HG02938 (cell line): ENCODE results near the gene SLC30A10.
"Not testable (repeated sequence)": the region's sequence is repeated elsewhere in the genome, so short reads cannot be mapped to it uniquely, and the experiment has no call there.

Source experiments
- ATAC-seq: cut with Tn5 transposase; IDR thresholded peaks from one replicate; pipeline ENCODE4 v1.9.1; 2021; ENCODE audit warnings: mild to moderate bottlenecking, moderate library complexity; ENCODE audit not compliant: unreplicated experiment

Gene SLC30A10

DNA sequence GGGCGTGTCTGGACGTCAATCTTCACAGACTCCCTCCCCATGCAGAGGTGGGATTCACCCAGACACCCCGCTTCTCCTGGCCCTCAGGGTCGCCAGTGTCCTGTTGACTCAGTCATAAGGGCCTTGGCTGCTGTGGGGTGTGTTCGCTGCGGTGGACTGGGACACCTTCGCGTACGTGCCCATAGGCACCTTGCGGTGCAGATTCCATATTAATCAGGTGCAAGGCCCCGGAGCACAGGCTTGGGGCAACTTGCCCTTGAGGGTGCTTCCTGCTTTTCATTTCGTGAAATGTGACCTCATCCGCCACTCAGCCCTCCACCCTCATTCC lies 398 bp upstream of the SLC30A10 start:
- ATAC-seq = no peak

DNA sequence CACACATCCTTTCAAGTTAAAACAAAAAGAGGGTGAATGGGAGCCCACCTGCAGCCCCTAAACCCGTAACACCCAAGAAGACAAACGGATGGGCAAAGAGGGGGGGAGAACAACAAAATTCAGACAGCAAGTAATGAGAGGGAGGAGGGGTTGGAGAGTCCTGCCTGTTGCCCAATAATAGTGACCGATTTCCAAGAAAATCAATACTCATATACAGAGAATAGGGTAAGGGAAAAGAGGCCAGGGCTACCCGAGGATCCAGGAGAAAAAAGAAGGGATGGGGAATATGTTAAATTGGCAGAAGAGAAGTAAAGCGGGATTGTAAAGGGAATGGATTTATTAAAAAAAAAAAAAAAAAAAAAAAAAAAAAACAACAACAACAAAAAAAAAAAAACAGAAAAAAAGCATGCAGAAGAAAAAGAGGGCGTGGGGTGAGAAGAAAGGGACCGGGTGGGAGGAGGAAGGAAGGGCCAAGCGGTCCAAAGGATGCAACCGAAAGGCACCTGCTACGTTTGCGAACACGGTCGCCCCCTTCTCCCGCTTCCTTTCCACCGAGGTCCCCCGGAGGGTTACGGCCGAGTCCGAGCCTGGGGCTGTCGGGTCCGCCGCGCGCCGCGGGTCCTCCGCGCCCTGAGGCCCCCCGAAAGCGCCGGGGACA lies 930 bp downstream of the SLC30A10 start:
- peak; percentile 15 for ATAC-seq

DNA sequence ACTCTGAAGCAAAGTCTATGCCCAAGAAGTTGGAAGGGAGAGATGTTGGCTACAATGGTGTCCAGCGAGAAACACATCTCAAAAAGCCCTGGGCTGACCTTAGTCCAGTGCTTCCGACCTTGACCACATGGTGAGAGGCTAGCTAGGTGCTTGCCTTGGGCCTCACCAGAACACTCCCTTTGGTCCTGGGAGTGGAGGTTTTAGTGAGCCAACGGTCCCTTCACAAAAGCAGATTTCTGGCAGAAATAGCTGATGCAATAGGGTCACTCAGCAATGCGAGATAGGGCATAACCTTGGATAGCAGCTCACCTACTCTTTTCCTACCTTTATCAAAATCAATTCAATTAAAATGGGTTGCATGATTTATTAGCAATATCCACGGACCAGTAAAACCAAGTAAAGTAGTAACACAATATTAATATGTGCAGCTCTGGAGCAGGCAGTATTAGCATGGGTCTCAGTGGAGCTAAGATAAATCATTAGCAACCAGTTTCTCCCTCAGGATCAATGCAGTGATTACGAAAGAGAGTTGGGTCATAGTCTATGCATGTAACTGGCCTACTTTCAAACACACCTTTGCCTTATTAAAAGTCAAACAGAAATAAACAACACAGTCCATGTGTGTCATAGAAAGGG lies 1.9 kb downstream of the SLC30A10 start:
- ATAC-seq = no peak

DNA sequence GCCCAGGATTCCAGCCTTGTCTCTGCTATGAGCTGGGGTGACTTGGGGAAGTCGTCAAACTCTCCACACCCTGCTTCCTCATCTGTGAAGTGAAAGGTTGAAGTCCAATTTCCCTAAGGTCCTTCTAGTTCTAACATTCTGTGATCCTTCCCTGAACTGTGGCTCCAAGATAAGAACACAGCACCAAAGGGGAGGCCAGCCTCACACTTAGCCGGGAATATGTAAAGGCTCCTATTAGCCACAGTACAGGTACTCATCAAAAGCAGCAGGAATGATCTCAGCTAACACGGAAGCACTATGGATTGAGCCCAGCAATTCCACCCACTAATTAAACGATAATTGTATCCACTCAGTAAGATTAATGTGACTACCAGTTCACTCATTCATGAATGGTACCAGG lies 4.0 kb downstream of the SLC30A10 start:
- ATAC-seq = no peak

DNA sequence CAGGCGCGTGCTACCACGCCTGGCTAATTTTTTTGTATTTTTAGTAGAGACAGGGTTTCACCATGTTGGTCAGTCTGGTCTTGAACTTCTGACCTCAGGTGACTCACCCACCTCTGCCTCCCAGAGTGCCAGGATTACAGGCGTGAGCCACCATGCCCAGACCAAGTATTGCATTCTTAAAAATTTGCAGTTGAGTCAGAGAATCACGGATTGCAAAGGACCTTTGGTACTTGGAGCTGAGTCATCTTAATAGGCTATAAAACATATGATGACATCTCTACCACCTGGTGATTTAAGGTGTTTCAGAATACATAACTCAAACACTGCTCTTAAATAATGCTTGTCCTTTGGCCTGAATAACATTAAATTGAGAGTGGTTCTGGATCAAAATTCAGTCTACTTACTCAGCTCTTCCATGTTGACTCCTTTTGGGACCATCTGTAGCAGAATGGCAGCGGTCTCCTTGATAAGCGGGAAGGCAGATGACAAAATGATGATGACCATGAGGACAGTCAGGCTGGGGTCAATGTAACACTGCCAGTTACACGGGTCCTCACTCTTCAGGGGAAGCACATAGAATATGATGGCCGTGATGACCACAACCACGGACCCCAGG lies 10.4 kb downstream of the SLC30A10 start:
- no peak for ATAC-seq

DNA sequence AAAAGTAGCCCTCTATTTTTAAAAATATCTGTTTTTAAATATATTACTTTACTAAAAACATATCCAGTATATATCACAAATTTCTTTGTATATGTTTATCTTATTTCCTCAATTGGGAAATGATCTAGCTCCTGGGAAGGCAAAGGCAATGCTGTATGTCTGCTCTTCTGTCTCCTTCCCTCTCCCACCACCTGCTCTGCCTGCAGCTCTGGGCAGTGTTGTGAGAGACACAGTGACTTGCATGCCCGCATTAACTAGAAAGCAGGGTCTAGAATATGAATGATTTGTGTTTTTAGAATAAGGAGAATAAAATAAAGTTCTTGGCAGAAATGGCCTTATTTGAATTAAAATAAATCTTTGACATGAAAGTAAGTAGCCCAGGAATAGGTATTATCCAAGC lies 11.1 kb downstream of the SLC30A10 start:
- ATAC-seq = no peak

DNA sequence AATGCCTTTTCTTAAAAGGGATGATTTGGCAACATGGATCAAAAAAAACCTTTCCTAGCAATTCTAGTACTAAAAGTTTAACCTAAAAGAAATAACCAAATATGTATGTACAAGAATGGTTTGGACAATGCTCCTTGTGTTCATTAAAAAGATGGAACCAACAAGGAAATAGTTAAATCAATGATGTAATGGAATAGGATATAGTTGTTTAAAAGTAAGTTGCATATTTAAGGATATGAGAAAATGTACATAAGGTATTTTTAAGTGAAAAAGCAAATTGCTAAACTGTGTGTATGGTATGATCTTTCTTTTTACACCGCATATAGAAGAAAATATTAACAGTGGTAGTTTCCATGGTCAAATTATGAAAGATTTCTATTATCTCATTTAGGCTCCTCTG lies 12.1 kb downstream of the SLC30A10 start:
- no peak for ATAC-seq

DNA sequence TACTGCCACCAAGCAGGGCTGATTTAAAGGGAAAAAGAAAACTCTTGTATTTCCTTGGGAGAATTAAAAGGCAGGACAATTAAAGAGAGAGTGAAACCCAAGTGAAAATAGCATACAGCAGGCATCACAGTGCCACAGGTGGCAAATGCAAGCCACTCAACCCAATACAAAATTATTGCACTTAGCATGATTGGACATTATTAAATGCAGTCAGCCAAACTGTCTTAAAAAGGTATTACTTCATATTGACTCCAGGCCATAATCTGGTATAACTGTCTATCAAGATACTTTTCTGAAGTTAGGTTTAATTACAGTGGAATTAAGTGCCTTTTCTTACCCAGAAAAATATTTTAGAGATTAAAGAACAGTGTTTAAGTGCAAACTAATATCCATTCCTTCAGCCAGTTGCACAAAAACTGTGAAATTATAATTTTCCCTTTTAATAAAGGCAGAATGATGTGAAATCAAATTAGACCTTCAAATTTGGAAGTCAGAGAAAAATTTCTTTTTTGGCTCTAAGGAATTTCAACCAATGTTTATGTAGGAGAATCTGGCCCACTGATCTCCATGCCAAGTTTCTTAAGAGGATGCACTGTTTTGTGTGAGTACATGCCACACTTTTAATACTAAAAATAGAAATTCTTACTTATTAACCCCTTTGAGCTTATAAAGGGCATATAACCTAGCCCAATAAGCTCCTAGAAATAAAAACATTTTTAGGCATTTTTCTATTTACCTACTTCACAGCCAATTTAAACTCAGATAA lies 15.2 kb downstream of the SLC30A10 start:
- ATAC-seq = no peak

DNA sequence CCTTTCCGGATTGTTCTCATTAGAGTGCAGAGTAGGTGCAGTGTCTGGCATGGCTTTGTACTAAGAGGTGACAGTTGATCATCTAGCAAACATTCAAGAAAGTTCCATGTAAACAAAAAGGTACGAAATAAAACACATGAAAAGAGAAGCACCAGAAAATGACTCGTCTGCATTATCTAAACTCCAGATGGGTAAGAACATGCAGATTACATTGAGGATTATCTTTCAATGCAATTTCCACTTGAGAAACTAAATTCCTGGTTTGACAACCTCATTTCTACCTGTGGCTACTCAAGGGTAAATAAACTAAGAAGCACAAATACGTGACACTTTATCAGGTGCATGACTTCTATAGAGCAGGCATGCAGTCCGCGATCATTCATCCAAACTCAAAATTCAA lies 17.6 kb downstream of the SLC30A10 start:
- ATAC-seq = no peak

DNA sequence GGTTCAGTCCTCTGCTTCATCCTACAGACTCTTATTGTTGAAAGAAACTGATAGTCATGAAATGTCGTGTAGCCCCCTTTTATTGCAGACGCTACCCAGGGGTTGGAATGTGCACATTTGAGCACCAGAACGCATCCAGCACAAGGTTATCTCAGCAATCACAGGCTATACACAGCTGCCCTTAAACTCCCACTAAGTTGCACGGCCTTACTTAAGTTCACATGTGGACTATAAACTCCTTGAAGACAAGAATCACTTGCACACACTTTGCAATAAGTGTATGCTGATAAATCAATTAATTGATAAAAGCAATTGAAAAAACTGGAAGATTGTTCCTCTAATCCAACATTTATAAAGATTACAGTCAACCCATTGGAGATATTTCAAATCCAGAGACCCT lies 18.9 kb downstream of the SLC30A10 start:
- ATAC-seq = no peak

DNA sequence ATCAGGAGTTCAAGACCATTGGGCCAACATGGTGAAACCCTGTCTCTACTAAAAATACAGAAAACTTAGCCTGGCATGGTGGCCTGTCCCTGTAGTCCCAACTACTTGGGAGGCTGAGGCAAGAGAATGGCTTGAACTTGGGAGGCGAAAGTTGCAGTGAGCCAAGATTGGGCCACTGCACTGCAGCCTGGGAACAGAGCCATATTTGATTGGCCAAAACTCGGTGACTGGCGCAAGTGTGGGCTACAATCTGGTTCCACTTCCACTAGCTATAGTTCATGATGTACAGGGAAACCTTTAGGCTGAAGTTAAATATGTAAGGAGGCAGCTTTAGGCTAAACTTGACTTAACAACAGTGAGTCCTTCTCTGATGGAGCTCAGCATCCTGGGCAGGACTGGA lies 20.2 kb downstream of the SLC30A10 start:
- no peak for ATAC-seq

DNA sequence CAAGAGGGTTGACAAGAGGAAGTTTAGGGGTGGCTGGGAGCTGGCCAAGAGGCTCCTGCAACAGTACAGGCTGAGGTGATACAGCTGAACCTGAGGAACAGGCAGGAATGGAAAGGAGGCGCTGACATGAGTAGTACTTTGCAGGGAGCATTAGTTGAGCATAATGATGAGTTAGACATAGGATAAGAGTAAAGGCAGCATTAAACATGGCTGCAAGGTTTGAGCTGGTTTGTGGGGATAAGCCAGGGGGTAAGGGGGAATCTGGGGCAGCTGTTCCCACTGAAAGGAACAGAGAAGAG lies 20.6 kb downstream of the SLC30A10 start:
- ATAC-seq = no peak

DNA sequence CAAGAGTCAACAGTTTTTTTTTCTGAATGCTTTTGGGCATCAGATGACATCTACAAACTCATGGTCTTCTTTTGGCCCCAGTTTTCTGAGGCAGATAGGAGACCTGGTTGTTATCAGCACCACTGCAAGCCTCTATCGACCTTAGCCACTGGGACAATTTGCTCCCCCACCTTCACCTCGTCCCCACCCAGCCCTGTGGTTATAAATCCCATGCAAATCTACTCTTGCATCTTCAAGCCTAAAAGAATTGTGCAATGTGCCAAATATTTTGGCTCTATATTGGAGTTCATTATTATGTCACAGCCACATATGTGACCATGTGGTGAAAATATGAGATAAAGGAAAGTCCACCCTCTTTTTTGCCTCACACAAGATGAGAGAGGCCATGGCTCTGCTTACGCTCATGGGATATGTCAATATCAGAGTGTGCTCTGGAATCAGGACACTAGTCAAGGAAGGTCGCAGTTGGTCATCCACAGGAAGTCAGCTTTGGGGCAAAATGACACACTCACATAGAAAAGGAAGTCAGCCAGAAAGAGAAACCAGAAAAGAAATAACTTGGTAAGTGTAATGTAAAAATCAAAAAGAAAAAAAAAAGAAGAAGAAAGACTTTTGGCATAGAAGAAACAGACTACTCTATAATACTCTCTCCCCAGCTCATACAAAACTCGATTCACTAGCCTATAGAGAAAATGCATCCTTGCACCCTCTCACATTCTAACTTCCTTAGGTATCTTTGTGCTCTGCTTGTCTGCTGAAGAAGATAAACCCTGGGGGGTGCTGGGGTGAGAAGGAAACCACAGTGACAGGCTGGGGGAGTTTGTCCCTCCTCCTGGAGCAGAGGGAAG lies 21.2 kb downstream of the SLC30A10 start:
- no peak for ATAC-seq

DNA sequence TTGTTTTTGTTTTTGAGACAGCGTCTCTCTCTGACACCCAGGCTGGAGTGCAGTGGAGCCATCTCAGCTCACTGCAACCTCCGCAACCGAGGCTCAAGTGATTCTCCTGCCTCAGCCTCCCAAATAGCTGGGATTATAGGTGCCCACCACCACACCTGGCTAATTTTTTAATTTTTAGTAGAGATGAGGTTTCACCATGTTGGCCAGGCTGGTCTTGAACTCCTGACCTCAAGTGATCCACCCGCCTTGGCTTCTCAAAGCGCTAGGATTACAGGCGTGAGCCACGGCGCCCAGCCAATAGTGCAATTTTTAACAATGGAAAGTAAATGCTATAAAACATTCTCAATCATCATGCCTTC lies 21.8 kb downstream of the SLC30A10 start:
- ATAC-seq = not testable (repeated sequence)

DNA sequence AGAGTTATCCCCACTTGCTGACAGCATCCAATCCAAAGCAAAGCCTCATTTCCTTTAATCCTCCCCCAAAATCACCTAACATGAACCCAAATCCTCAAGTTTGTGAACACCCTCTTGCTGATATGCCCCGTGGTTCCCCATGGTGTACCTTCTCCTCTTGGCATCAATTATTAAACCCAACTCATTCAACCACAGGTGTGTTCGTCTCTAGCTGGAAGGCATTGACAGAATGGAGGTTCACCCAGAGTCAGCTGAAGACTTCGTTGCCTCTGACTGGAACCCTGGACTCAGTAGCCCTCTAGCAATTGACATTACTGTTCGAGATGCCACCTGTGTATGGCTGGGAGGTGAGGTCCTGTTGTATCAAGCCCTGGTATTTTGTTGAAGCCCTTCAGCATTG lies 22.8 kb downstream of the SLC30A10 start:
- no peak for ATAC-seq

DNA sequence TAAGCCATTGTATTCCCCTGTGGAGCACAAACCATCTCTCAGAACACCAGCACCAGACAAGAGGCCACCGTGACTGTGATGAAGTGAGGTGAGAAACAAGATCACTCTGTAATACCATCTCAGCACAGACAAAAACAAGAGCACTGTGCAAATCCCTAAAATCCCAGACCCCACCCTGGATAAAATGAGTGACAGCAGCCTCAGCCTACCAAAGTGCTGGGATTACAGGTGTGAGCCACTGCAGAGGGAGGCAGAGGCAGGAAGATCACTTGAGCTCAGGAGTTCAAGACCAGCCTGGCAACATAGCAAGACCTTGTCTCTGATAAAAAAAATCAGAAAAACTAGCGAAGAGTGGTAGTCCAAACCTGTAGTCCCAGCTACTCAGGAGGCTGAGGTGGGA lies 23.4 kb downstream of the SLC30A10 start:
- ATAC-seq = no peak

DNA sequence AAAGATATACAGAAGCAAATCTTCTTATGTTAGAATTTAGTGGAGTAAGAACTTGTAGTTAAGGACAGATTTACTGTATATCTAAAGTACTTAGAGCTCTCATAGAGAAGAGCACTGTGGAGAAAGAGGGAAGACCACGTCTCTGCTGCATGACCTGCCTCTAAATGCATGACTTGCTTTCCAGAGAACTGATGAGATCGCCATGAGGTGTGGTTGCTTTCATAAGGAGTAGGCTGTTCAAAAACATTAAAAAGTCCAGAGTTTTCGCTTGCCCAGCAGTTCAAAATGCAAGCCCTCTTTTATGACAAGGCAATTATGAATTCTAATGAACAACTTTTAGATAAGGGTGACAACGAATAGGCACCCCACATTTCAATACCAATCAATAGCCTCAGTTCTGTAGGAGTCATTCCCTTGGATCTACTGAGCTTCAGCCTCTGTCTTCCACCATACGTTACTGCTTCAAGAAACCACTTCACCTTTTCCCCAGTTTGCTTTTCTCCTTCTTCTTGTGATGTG lies 24.9 kb downstream of the SLC30A10 start:
- ATAC-seq = no peak

DNA sequence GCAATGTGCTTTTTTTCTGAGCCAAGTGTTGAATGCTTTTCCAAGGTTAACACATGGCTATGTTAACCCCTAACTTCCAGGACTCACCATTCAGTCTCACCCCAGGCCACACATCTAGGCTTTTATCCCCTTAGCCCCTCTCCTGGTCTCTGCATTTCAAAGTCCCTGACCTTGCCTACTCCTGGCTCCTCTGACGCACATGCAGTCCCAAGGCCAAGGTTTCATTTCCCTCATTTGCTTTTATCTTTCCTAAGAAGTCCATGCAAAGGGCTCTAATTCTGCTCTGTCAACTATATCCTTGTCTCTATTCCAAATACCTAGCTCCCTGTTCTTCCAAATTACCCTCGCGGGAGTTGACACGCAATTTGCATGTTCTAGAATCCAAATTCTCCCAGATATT lies 25.4 kb downstream of the SLC30A10 start:
- ATAC-seq = no peak

DNA sequence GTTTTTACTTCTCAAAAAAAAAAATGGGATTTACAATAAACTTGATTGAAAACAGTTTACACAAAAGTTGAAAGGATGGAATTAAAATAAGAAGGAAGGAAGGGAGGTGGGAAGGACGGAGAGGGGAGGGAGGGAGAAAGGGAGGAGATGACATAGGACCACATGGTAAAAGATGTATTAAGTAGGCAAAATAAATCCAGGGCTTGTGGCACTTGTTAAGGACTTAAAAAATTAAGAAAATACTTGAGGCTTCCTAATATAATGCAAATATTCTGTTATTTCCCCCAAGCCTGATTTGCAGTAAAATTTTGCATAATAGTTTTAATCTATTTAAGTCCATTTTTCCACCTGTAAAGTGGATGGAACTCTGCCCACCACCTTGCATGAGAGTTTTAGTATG lies 27.5 kb downstream of the SLC30A10 start:
- ATAC-seq = no peak

DNA sequence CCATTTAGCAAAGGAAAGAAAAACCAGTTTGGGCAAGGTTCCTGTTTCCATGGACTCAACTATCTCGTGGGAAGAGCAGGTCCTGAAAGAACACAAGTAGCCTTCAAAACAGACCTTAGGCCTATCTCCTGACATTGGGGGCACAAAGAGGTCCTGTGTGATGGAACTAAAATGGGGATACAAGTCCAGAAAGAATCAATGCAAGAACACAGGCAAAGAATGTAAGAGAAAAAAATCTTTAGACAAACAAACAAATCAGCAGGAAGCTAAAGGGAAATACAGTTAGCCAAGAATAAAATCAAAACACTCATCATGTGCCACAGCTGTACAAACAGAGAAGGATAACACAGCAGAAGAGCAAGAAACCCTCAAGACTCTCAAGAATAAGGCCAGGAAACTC lies 28.2 kb downstream of the SLC30A10 start:
- no peak for ATAC-seq

DNA sequence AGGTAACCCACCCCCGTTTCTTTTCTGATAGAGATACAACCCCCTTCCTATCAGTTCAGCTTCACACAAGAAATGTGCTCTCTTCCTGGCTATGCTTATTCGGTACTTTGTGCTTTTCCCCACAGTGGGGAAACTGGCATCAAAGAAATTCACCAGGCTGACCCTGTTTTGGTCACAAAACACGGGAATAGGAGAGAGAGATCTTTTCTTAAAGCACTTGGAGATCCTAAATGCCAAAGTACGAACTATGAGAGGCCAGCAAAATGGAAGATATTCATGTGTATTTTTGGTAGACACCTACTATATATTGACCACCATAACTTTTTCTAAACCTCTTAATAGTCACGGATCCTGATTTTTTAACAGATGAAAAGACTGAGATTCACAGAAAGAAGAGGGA lies 30.0 kb downstream of the SLC30A10 start:
- no peak for ATAC-seq
